KBM-7 (cell line): ENCODE results near the gene PANK4.
A peak's percentile ranks its signal among the peaks of the same experiment; 100 is the strongest.

ENCODE experiments used
- DNase-seq: peaks from one replicate; pipeline ENCODE4 v3.0.0-alpha.2; 2015
- in situ Hi-C: fragments of 300-500 bp; cut with MboI; formaldehyde crosslinking; loops from 2 replicates; pipeline ENCODE4 v1.14.3; 2020; ENCODE audit warnings: low sequenced_read_pairs, low pct_unique_long_range_greater_than_20kb, mixed read lengths

PANK4 gene

DNA sequence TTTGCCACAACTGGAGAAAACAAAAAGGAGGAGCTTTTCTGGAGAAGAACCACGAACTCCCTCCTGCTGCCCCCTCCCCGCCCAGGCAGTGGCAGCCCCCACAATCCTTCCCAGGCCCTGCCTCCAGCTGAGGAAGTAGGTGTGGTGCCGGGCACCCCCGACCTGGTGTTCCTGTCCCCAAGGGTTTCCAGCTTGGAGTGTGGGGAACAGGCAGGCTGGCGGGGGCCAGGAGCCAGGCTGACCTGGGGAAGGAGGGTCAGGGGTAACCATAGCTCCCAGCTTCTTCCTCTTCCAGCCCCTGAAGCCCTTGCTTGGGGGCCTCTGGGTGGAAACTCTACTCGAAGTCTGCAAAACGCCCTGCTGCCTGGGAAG, 7.9 kb upstream of the PANK4 start:
- in situ Hi-C loops: no loop called here
- DNase-seq: no peak

DNA sequence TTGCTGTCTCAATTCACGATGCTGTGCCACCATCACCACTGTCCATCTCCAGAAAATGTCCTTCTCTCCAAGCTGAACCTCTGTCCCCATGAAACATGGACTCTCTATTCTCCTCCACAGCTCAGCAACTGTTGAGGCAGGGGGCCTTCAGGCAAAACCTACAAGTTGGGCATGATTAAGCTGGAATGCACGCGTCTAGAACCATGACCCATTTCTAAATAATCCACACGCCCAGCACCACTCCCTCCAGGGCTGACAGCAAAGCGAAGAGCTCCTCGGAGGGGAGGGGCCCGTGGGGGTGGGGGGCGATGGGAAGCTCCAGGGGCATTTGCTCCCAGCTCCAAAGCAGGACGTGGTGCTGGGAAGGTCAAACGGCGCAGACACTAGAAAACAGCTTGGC, 7.0 kb upstream of the PANK4 start:
- in situ Hi-C loops: no loop called here

DNA sequence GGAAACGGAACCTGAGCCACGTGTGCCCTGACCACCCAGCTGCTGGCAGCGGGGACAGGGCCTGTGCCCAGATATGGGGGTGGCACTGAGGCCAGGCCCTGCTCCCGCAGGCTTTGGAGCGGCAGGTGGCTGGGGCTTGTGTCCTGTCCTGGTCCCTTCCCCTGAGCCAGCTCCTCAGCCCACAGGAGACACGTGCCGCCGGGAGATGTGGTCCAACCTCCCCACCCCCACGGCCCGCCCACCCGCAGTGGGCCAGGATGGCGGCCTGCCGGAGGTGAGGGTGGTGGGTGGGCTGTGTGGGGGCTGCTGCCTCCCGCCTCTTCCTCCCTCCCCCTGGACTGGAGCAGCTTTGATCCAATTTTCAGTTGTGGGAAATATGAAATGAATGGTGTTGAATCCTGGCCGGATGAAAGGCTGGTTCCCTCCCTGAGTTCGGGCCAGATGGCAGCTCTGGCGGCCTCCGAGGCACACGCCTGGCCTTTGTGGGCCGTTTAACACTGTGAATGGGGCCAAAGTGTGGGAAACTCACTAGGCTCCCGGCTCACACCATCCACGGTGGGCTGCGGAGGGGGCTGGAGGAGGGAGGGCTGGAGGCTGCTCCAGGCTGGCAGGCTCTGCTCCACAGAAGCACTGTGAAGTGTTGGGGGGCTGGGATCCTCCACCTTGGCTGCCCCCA, 6.2 kb upstream of the PANK4 start:
- in situ Hi-C loops: no loop called here
- DNase-seq: no peak

More for the DNA sequence above, 7.0 kb upstream of the PANK4 start:
- no peak for DNase-seq

DNA sequence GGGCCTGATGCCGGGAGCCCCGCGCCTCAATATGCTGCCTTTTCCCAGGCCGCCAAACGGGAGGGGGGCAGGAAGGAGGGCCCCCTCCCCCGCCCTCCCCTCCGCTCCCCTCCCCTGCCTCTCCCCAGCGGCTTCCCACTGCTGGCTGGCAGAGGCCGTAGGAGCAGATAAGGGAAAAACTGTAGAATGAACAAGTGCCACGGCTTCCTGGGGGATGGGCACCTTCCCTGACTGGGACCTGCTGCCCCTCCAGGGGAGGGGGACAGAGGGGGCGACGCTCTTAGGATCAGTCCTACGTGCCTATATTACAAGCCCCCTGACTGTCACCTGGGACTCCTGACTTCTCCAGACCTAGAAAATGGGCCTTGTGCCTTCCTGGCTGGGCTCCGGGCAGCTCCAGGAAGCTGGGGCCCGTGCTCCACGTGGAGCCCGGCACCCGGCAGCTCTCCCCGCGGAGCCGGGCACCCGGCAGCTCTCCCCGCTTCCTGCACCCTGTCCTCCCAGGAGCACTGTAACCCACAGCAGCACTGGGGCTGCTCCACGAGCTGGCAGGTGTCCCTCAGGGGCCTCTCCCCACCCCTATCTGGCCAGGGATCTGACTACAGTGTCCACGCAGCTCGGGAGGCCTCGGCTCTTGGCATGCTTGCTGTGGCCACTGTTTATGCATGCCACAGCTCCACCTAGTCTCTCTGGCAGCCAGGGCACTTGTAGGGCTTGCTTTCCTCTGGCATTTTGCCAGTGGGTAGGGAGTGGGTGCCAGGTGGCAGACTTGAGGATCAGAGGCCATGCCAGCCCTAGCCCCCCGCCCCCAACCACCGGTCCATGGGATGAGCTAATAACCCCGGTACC, 4.3 kb upstream of the PANK4 start:
- DNase-seq: no peak
- in situ Hi-C loops: no loop called here

DNA sequence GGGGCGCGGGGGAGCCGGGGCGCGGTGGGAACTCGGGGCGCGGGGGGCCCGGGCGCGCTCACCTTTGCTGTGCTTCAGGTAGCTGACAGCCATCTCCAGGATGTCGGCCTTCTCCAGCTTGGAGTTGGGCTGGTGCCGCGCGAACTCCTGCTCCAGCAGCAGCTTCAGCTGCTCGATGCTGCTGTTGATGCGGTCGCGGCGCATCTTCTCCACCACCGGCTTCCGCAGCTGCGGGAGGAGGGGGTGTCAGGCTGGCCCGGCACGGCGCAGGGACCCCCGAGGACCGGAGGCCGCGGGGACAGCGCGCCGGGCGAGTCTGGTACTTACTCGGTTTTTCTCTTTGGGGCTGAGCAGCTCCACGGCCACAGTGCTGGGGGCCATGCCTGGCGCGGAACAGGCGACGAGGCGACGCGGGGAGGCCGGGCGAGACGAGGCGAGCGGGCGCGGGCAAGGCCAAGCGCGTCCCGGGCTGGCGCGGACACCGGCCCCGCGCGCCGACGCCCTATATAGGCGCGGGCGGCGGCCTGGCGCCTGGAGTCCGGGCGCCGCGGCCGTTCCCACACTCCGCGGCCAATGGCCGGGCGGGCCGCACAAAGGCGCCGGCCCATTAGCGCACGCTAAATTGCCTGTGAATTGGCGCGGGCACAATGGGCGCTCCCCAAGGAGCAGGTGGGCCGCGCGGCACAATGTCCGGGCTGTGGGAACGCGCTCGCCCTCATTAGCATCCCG, 3.6 kb upstream of the PANK4 start, which contains the start of gene HES5:
TSS of gene HES5 (minus strand) at position 480 of the 729 bp plus-strand sequence. CDS start at position 381, 99 bp downstream.
- in situ Hi-C loops: no loop called here
- DNase-seq: no peak

DNA sequence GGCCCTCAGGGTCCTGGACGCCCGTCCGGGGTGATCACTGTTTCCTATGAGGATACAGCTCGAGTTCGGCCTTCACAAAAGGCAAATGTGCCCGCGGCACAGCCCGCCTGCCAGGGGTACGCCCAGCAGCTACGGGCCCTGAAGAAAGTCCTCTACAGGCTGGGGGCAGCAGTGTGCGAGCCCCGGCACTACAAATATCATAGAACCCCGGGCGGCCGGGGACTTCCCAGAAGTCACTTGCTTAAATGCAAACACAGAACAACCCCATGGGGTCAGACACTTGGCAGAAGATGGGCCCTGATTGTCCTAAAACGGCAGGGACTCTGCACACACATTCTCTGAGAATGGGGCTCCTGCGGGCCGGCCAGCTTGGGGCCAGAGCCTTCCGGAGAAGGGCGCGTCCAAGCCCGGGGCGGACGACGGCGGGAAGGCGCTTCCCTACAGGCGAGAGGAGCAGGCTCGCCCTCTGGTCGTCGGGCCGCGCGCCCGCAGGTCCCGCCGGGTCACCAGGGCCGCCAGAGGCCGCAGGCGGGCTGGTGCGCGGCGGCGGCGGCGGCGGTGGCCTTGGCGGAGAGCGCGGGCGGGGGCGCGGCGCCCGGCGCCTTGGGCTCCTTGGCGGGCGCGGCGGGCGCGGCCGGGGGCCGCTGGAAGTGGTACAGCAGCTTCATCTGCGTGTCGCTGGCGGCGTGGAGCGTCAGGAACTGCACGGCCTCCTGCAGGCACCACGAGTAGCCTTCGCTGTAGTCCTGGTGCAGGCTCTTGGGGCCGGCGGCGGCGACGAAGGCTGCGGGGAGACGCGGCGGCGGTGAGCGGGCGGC, 2.8 kb upstream of the PANK4 start:
- no peak for DNase-seq
- in situ Hi-C loops: no loop called here

DNA sequence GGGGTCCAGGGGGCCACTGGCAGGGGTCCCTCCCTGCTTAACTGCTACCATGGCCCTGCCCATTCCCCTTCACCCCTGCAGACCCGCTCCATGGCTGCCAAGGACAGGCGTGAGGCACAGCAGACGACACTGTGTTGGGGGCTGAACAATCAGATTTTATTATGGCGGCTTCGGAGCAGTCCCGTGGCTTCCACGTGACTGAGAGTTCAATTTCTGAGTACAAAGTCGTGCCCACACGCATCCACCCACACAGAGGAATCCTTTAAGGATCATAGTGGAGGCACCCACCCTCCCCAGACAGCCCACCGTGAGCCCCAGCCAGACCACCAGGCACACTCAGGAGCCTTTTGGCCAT, 2.2 kb upstream of the PANK4 start:
- DNase-seq: no peak
- in situ Hi-C loops: no loop called here

DNA sequence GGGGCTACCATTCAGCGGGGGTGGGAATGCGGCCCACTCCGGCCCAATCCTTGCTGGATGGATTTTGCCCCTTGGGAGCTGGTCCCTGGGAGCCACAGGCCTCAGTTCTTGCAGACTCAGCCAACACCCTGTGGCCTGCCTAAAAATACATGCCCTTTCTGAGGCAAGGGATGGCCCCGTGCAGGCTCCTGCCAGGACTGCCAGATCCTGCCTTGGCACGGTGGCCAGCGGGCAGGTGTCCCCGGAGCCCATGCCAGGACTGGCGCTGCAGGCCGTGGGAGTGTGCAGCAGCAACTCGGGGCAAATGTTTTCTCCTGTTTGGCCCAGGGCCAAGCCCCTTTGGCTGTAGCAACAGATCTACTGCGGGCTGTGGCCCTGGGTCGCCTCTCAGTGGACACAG, 1.6 kb upstream of the PANK4 start:
- DNase-seq: no peak
- in situ Hi-C loops: no loop called here

DNA sequence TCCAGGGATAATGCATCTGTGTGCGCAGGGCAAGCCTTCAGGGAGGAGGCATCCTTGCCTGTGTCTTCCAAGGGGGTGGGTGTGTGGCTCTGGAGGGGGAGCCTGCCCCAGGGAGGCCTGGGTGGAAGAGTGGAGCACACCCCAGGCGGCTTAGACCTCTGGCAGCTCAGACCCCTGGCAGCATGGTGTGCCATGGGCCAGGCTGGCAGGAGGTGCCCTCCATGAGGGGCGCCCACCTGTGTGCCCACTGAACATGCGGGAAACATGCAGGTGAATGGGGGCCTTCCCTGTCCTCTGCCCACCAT, 1.1 kb upstream of the PANK4 start:
- in situ Hi-C loops: no loop called here
- DNase-seq: no peak

DNA sequence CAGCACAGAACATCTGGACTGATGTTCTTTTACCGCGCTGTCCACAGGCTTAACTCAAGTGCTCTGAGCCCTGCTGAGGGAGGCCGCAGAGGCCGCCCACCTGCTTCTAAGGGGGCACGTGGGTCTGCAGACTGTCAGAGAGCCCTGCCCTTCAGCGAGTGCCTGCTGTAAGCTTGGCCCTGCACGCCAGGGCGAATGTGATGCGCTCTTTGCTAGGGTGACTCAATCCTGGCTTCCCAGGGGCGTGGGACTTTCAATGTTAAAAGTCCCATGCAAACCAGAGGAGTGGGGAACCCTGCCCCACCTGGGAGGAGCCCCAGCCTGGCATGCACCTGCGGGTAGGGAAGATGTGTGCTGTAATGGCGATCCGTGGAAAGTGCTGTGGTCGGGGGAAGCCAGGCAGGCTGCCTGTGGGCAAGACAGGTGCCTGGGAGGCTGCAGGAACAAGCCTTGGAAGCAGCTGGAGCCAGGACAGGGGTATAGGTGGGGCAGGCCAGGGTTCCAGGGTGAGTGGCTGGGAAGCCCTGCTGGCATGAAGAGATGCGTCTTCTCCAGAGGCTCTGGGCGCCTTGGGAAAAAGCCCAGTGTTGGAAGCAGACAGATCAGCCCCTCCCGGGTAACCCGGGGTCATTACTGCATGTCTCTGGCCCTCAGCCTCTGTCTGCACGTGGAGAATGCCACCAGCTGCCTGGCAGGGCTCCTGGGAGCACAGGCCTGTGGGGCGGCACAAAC, 594 bp upstream of the PANK4 start:
- in situ Hi-C loops: no loop called here
- peak; percentile 29 for DNase-seq

DNA sequence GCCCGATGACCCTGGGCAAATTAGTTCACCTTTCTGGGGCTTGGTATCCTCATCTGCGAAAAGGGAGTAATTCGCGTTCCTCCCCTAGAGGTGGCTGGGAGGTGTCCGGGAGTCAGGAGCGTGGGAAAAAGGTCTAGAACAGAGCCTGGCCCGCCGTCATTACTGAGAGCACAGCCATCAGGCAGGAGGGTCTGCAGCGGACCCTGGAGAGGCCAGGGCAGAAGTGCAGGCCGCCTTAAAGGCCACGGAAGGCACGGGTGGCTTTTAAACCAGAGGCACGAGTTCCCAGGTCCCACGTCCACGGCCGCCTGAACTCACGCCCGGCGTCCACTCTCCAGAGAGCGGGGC, 850 bp downstream of the PANK4 start:
- in situ Hi-C loops: no loop called here
- no peak for DNase-seq

DNA sequence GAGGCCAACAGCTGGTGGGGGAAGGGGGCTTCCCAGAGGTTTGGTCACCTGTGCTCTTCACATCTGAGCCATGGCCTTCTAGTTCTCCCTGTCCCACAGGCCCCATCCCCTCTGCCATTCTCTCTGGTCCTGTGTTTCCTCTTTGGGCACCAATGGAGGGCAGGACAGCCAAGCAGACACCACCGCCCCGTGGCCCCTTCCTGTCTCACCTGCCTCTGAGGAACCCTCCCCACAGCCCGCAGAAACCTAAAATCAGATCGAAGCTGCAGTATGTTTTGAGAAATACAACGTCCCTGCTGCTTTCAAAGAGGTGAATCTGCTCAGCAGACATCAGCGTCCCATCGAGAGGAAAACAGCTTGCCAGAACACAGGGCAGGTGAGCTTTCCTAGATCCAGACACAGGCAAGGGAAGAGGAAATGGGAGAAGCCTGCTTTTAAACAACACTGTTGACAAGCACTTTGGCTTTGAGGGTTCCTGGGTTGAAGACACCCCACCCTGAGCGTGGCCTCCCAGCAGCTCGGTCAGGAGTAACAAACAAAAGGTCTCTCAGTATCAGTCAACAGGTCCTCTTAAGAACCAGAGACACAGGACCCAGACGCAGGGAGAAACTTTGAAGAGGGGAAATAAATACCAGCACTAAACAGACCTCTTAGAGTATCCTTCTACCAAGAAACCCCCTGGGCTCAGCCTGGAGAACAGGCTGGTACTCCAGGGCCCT, 2.3 kb downstream of the PANK4 start:
- in situ Hi-C loops: no loop called here
- DNase-seq: no peak

DNA sequence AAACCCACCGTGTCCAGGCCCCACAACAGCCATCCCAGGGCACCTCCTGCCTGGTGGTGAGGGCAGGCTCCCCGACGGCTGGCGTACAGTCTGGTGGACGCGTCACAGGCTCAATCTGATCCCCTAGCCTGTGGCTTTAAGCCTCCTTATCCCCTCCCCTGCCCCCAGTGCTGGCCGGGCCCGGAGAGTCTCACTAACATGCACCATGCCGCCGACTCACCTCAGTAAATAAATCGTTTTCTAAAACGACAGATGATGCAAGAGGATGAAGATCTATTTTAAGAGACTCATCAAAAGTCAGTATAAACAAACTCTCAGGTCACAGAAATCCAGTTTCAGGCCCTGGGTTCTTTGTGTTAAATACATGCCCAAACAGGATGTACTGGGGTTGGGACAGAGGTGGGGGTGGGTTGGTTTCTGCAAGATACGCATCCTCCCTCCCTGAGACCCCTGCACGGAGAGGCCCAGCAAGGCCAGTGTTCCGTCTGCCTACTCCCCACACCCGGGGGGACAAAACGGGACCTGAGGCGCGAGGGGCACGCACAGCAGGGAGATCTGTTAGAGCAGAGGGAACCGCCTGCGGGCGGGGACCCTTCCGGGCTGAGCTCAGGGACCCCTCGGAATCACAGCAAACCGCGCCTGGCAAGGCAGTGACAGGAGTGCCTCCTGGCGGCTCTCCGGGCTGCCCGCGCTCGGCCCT, 3.1 kb downstream of the PANK4 start:
- no peak for DNase-seq
- in situ Hi-C loops: no loop called here

DNA sequence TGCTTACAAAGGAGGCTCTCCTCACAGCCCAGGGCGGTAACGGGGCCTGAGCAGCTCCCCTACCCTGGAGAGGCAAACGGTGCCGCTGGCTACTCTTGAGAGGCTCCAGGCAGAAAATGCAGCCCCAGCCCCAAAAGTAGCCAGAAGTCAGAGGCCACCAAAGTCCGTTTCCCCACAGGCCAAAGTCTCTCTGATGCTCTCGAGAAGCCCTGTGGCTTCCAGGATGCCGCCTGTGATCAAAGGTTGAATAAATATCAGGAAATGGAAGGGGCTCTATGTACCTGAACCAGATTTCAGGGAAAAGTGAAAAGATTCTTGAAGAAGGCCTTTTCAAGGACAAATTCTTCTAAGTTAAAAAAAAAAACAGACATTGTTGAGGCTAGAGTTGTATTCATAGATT, 4.2 kb downstream of the PANK4 start:
- in situ Hi-C loops: no loop called here
- DNase-seq: no peak

DNA sequence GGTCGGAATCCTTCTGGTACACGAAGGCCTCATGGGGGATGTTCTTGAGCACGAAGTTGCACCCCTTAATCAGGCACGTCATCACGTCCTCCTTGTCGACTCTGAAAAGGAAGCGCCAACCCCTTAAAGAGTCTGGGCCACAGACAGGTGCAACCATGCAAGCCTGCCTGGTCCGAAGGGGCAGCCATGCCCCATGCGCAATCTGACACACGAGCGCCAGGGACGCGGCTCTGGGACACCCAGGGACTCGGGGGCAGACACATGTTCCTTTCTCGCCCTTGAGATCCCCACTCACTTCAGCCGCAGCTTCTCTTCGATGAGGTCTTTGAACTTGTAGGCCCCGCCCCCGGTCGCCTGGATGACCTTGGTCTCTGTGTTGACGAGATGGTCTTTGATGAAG, 5.6 kb downstream of the PANK4 start:
- in situ Hi-C loops: no loop called here
- DNase-seq: no peak

DNA sequence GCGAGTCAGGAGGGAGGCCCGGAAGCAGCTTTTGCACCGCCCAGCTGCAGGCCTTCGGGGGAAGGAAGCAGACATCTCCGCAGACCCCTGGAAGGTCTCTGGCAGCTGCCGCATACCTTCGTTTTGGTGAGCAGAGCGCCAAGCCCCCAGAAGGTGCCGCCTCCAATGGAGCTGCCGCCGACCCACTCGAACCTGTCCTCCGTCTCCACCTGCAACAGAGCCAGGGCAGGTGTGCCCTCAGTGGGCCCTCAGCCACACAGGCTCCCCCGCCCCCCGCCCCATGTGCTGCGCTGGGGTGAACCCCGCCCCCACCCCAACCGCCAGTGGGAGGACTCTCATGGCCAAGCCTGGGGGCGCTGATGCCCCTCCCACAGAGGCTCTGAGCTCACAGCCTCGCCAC, 6.2 kb downstream of the PANK4 start:
- no peak for DNase-seq
- in situ Hi-C loops: no loop called here

DNA sequence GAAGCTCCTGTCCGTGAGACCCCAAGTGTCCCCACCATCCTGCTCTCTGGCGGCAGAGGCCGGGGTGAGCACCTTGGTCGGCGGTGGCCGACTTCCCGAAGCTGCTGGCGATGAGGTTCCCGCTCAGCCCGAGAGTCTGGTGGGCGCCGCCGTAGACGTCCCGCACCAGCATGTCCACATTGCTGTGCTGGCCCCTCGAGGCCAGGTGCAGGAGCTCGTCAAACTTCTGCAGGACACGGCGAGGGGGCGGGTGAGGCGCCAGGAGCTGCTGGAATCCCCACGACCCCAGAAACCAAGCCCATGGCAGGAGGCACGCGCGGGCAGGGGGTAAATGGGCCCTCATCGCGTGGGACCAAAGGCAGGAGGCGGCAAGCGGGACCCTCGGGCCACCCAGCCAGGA, 6.7 kb downstream of the PANK4 start:
- in situ Hi-C loops: no loop called here
- no peak for DNase-seq
